ENCODE measurements around the gene ATP8A1. TPM values are rescaled to one million over a fixed set of nuclear protein-coding genes. Genes with fewer than 3 reads are reported as not detected.

Gene ATP8A1
- total and polyA plus RNA-seq, 2 of the 8 experiments (the other 6 are each of a cell fraction or from before 2014, with no cell fraction given): 3.7 to 14.9 TPM

GRCh38 chr4:42471896-42472295 lies 185.0 kb downstream of the ATP8A1 start:
- Histone ChIP-seq H3K4me3 (ENCODE audit: extremely low read depth in 1 of 4, insufficient read depth in 2 of 4, low read depth in 3 of 4, low read length in 4 of 4) (no peak overlapping the region), H4K91ac (replicated peaks; ENCODE audit: insufficient read length, low read length) (no peak overlapping the region), H3K14ac (ENCODE audit: insufficient read length) (no peak overlapping the region), H3K4me1 (replicated peaks in 1 of 4; ENCODE audit: control insufficient read depth in 3 of 4, insufficient read depth in 4 of 4, low read length in 3 of 4) (no peaks in the 10 kb centered on the region; a peak in 2 of 7 replicates), H2BK120ac (replicated peaks; ENCODE audit: low read depth, low read length) (no peak overlapping the region), H3K79me1 (ENCODE audit: low read depth, low read length) (no peaks in the 10 kb centered on the region; the same call in 1 of the 2 replicates), H3K79me2 (ENCODE audit: control insufficient read depth in 1 of 2, insufficient read depth in 2 of 2, low read length in 2 of 2) (no peaks in the 10 kb centered on the region), H3K18ac (ENCODE audit: extremely low read depth, low read length) (no peak overlapping the region), H3K36me3 (ENCODE audit: control insufficient read depth in 2 of 4, insufficient read depth in 4 of 4, low read length in 3 of 4) (no peaks in the 10 kb centered on the region), H4K20me1 (replicated peaks in 1 of 2; ENCODE audit: control insufficient read depth in 1 of 2, insufficient read depth in 2 of 2, low read length in 2 of 2) (no peaks in the 10 kb centered on the region), H2BK20ac (ENCODE audit: low read length) (no peak overlapping the region), H3K27me3 (replicated peaks in 1 of 4; ENCODE audit: control insufficient read depth in 3 of 4, extremely low read depth in 1 of 4, insufficient read depth in 3 of 4, low read length in 3 of 4) (no peaks in the 10 kb centered on the region), H3K56ac (replicated peaks; ENCODE audit: insufficient read length, low read depth, low read length) (no peak overlapping the region), H3K9me3 (ENCODE audit: insufficient read depth in 2 of 2, low read depth in 1 of 2, low read length in 1 of 2) (no peaks in the 10 kb centered on the region), H3K23me2 (ENCODE audit: low read depth, low read length) (no peaks in the 10 kb centered on the region), H2BK12ac (ENCODE audit: low read depth, low read length) (no peak overlapping the region), H3K4ac (replicated peaks; ENCODE audit: insufficient read length, low read depth, low read length) (no peak overlapping the region), H2BK15ac (ENCODE audit: low read length) (no peak overlapping the region), H4K8ac (ENCODE audit: extremely low read depth, insufficient read depth, low read length) (no peak overlapping the region), H3K4me2 (ENCODE audit: insufficient read depth in 1 of 2, low read depth in 2 of 2, low read length in 2 of 2) (no peak overlapping the region), H3K23ac (ENCODE audit: insufficient read length) (no peak overlapping the region), H2BK5ac (ENCODE audit: low read depth, low read length) (no peak overlapping the region), H2AFZ (ENCODE audit: low read length) (no peak overlapping the region), H2AK5ac (ENCODE audit: low read depth, low read length) (no peak overlapping the region), H3K27ac (ENCODE audit: low read depth, low read length) (no peak overlapping the region), H3K9ac (replicated peaks in 1 of 4; ENCODE audit: extremely low read depth in 1 of 4, low read depth in 3 of 4, low read length in 3 of 4) (no peak overlapping the region), H4K5ac (ENCODE audit: insufficient read length, low read depth, low read length) (no peak overlapping the region)
- no peak for DNase-seq (ENCODE audit: low read depth in 1 of 2, low spot score in 2 of 2)
- no peak for FAIRE-seq
- ChIA-PET CTCF (ENCODE audit: partially characterized antibody) (interaction anchor here (0.7 to 1.5 kb wide), 4 partner anchors 9 to 189 kb away, joined by 4 to 6 read pairs (median 4); no protein-coding TSS in a partner anchor), POLR2A (ENCODE audit: partially characterized antibody) (interaction anchor here (0.6 to 1.7 kb wide), 2 partner anchors 10 to 23 kb away, joined by 3 read pairs; no protein-coding TSS in a partner anchor)
- TF ChIP-seq EZH2 (IDR thresholded peaks at IDR 0.05; ENCODE audit: low read depth, low read length, severe bottlenecking) (no peak), SRF (IDR thresholded peaks at IDR 0.05; ENCODE audit: low read depth, low read length) (no peak), POLR2AphosphoS5 (IDR thresholded peaks at IDR 0.05; ENCODE audit: low read depth, low read length) (no peak), KDM5A (IDR thresholded peaks at IDR 0.05; ENCODE audit: low read length) (no peak), ATF2 (IDR thresholded peaks at IDR 0.05; ENCODE audit: low read length) (no peak), TEAD4 (IDR thresholded peaks at IDR 0.05; ENCODE audit: low read depth, low read length) (no peak)
- 95% methylated on average over 3 of the region's 3 CpGs; no CpG with 5 or more reads in 1 of the 2 experiments for WGBS, 2 experiments (ENCODE audit: extremely low coverage in 1 of 2, insufficient coverage in 1 of 2, insufficient read length in 1 of 2, insufficient replicate concordance in 2 of 2, low coverage in 1 of 2, low lambda C conversion rate in 2 of 2, missing lambda C conversion rate in 1 of 2)
